GM19452 (cell line): Measurements from ENCODE around the gene GGT7.
A peak's percentile ranks its signal among the peaks of the same experiment; 100 is the strongest.
"Not testable (repeated sequence)": the region's sequence is repeated elsewhere in the genome, so short reads cannot be mapped to it uniquely, and the experiment has no call there.

ENCODE experiments used
- ATAC-seq: cut with Tn5 transposase; IDR thresholded peaks from one replicate; pipeline ENCODE4 v1.9.1; 2021; ENCODE audit not compliant: unreplicated experiment

GGT7 gene

DNA sequence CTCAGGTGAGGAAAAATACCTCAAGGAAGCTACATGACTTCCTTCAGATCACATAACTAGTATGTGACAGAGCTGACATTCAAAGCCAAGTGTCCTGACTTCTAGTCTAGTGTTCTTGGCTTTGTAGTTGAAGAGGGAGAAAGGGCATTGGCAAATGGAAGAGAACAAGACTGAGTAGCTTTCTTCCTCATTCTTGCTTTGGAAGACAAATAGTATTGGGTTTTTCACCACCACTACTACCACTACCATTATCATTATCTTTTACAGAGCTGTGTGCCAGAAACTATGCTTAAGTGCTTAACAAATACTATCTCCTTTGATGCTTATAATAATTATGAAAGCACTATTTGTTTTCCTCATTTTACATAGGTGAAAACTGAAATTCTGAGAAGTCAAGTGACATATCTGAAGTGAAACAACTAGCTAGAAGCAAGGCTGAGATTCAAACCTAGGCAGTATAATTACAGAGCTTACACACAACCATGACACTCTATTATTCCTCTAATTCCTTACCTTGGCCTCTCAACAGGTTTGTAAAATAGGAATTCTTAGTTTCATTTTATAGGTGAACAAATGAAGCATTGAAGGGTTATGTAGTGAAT, 10.5 kb upstream of the GGT7 start:
- ATAC-seq: no peak

DNA sequence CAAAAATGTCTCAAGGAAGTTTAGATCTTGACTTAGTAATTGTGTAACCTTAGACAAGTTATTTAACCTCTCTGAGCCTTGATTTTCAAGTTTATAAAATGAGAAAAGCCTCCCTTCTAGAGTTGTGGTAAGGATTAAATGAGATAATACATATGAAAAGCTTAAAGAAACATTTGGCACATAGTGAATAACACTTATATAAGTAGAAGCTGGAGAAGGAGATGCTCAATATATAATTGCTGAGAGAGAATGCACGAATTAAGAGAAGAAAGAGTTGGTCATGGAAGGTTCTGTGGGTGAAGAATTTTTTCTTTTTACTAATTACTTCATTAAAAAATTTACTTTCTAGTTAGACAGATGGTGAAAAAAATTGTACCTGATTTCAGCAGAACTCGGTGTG, 9.0 kb upstream of the GGT7 start:
- no peak for ATAC-seq

DNA sequence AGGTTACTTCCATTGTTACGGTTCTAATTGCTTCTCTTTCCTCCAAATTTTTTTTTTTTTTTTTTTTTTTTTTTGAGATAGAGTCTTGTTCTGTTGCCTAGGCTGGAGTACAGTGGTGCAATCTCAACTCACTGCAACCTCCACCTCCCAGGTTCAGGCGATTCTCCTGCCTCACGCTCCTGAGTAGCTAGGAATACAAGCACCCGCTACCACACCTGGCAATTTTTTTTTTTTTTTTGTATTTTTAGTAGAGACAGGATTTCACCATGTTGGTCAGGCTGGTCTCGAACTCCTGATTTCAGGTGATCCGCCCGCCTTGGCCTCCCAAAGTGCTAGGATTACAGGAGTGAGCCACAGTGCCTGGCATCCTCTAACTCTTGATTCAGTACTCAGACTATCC, 8.3 kb upstream of the GGT7 start:
- not testable (repeated sequence) for ATAC-seq

DNA sequence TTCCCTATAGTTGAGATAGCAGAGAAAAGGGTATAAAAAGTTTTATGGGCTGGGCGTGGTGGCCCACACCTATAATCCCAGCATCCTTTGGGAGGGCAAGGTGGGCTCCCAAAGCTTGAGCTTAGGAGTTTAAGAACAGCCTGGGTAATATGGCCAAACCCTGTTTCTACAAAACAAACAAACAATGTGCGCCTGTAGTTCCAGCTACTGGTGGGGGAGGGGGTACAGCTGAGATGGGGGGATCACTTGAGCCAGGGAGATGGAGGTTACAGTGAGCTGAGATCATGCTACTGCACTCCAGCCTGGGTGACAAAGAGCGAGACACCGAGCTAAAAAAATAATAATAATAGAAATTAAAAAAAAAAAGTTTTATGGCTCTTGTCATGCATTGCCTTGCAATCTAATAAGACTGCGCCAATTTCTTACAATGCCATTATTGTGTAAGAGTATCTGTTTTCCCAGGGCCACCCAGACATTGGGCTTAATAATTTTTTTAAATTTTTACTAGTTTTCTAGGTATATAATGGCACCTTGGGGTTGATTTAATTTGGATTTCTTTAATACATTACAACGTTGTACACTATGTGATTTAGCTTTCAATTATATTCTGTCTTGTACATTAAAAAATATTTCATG, 7.7 kb upstream of the GGT7 start:
- no peak for ATAC-seq

DNA sequence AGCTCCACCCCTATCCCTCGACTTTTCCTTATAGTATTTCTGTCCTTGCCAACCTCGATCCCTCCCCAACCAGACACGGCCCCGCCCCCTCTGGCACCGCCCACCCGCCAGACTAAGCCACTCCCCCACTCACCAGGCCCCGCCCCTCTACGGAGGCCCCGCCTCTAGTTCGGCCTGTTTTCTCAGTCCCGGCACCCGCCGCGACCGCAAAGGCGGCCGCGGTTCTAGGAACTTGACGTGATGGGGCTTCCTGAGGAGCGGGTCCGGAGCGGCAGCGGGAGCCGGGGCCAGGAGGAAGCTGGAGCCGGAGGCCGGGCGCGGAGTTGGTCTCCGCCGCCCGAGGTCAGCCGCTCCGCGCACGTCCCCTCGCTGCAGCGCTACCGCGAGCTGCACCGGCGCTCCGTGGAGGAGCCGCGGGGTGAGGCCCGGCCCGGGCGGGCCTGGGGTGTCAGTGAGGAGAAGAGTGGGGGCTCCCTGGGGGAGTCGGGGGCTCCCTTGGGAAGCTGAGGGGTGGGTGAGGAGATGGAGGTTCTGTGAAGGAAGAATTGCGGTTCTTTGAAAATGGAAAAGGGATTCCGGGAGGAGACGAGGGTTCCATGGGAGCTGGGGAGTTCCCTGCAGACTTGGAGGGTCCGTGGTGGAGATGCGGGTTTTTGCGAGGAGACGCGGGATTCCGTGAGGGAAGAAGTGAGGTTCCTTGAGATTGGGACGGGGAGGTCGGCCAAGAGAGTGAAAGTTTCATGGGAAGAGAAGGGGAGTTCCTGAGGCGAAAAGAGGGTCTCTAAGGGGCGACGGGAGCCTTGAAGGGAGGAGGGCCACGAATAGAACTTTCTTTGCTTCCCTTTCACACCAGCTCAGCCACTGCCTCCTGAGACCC, 4.0 kb upstream of the GGT7 start, which contains the start of gene ACSS2:
TSS of gene ACSS2 (plus strand) at position 207 of the 877 bp plus-strand sequence. CDS start at position 241, 34 bp downstream.
- ATAC-seq: peak; percentile 66

DNA sequence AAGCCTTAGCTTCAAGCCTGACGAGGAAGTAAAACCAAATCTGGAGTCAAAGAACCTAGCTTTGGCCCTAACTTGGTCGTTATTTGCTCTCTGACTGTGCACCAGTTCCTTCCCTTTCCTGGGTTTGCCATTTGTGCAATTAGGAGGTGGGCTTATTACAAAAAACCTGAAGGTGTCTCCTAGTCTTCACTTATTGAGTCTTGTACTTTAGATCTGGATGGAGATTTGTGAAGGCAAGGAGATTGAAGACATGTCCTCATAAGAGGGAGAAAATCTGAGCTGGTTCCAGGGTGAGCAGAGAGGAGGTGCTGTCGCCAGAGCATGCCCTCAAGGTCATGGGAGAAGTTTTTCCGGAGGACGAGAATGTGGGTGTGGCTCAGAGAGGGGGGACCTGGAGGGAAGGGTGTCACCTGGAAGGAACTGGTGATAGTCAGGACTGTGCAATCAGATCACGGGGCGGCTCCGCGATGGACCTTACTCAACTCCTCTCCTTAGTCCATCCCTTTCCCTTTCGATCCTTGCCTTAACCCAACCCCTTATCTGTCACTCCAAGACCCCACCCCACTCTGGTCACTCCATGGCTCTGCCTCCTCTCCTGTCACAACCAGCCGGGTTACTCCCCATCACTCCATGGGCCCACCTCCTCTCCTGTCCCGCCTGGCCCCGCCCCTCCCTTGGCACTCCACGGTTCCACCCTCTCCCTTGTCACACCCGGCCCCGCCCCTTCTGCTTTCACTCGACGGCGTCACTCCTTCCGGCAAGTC, 3.2 kb upstream of the GGT7 start:
- ATAC-seq: peak; percentile 58

DNA sequence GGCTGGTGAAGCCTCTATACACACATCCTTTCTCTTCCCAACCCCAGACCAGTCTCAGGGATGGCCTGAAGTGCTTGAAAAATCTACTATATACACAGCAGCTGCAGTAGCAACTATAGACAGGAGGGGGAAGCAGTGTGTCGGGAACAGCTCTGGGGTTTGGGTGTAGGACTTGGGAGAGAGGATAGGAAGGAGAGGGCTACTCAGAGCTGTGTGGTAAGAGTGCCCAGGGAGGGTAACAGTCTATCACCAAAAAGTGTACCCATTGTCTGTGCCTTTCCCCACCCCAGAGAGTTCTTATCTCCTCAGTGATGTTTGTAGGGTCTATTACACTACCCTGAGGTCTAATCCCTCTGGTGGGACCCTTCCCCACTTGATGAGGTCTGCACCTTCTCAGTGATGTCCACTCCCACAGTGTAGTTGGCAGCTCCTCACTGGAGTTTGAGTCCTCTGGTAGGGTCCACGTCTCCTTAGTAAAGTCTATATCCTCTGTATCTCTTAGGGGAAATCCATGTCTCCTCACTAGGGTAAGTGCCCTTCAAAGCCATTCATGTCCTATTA, 1.5 kb upstream of the GGT7 start:
- no peak for ATAC-seq

DNA sequence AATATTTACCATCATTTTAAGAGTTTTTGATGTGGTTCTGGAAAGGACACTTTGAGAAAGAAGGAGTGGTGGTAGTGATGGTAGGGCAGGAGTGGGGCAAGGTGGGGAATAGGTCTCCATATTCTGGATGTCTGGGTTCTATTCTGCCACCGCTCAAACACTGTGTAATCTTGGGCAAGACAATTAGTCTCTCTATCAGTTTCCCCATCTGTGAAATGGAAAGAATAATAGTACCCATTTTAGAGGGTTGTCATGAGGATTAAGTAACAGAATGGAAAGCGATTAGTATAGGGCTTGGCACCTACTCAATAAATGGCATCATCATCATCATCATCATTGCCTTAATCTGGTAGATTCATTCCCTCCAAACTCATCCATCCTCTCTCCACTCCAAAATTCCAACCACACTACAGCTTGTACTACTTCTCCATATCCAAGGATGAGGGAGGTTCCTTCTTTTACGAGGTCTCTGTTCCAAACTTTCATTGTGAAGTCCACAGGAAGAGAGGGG, 982 bp upstream of the GGT7 start:
- no peak for ATAC-seq

DNA sequence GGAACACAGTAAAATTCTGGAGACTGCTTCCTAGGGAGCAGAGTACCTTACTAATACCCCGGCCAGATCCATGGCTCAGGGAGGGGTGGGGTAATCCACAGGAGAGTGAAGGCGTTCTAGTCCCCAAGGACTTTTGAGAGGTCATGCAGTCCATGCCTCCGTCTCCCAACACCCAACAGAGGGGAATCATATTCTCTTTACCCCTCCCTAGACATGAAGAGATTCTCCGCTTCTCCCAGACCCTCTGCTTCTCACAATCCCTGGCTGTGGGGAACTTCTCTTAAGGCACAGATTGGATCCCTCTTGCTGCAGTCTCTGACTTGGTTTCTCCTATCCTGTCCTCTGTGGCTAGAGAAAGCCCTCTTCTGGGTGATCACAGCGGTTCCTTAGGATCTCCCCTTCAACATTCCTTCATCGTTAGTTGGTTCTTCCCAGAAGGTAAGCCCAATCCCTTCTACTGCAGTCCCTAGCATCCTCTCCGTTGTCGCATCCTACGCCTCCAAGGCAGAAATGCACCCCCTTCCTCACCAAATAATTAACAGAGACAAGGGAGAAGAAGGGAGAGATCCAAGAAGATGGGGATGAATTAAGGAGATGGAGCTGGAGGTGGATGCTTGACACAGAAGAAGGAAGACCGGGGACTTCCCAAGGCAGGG, 562 bp downstream of the GGT7 start:
- no peak for ATAC-seq

DNA sequence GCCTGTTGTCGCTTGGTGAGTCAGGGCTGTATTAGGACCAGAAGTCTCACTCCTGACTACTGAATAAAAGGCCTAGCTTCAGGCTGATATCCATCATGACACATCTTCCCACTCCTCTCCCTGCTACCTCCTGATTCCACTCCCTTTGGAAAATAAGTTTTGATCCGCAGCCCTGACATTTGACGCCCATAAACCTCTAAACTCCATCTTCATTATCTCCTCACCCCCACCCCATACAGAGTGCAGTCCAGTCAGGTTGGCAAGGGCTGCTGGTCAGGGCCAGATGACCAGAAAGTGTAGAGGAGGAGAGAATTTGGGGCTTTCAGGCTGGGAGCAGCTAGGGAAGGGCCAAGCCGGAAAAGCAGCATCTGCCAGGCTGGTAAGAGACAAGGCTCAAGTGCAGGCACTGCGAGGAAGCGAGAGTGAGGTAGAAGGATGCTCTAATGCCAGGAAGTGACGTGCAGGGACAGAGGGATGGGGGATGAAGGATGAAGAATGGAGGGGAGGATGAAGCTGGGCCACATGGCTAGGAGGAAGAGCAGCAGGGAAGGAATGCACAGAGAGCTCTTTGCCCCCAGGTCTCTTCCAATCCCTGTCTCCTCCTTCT, 1.2 kb downstream of the GGT7 start:
- no peak for ATAC-seq

DNA sequence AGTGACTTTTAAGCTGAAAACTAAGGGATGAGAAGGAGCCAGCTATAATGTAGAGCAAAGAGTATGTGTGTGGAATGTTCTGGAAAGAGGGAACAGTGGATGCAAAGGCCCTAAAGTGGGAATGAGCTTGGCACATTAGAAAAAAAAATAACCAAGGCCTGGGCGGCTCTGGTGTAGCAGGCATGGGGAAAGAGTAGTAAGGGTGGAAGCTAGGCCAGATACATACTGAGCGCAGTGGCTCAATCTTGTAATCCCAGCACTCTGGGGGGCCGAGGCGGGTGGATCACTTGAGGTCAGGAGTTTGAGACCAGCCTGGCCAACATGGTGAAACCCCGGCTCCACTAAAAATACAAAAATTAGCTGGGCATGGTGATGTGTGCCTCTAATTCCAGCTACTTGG, 8.4 kb downstream of the GGT7 start:
- no peak for ATAC-seq

DNA sequence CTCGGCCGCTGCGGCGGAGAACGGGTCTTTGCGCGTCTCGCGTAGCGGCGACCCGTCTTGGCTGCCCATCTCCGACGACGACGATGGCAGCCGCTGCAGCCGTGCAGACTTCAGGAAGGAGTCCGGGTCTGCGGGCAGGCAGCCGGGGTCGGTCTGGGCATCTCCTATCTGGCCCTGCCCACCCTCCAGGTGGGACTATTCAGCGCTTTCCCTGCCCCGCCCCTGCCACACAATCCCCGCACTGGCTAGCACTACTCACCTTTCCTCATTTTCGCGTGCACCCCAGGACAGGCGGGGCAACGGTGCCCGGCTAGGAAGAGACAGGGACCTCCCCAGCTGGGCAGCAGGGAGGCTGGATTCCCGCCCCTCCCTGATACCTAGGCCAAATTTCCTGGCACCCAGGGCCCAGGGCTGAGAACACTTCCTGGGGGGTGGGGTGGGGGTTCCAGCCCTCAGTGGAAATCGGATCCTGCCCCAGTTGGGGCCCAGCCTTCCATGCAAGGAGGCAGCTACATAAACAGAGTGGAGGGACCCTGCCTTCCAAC, 9.2 kb downstream of the GGT7 start:
- ATAC-seq: no peak

DNA sequence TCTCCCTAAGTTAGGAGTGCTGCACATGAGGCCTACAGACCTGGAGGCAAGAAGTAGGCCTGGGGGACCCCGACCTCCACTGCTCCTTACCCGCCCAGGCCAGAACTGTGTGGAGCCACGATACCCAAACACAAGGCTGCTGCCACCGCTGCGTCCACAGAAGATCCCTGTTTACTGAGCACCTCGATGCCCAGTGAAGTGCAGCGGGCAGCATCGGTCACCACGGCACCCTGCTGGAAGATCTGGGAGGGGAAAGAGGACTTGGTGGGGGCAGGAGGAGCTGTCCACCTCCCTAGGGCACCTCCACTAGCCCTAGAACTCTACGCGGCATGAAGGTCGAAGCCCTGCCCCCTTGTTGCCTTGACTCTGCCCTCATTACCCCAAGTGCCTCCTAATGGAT, 9.9 kb downstream of the GGT7 start:
- ATAC-seq: no peak

DNA sequence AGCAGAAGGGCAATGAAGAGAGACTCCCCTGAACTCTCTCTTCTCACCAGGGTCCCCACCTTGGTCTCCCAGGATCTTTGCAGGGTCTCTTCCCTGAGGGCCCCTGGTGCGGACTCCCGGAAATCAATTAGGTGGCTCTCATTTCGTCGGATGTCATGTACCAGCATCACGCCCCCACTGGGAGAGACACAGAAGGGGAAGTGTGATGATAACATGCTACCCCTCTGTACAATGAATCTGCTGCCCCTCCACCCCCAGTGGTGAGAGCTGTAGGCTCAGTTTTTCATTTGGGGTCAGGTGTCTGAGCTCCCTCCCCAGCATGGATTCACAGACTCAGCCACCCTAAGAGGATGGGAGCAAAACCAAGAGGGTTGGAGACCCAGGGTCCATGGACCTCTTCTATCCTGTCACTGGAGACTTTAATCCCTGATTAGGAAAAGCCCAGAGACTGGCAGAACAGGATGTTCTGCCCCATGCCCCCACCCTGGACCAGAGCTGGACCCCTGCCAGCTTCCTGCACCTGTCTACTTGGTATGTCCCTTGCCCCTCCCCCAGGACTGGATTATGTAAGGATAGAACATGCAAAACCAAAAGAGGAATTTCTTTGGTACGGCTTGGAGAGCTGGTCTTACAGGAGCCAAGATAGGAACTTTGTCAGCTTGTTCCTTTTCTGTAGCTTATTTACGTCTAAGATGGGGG, 11.1 kb downstream of the GGT7 start:
- ATAC-seq: no peak

DNA sequence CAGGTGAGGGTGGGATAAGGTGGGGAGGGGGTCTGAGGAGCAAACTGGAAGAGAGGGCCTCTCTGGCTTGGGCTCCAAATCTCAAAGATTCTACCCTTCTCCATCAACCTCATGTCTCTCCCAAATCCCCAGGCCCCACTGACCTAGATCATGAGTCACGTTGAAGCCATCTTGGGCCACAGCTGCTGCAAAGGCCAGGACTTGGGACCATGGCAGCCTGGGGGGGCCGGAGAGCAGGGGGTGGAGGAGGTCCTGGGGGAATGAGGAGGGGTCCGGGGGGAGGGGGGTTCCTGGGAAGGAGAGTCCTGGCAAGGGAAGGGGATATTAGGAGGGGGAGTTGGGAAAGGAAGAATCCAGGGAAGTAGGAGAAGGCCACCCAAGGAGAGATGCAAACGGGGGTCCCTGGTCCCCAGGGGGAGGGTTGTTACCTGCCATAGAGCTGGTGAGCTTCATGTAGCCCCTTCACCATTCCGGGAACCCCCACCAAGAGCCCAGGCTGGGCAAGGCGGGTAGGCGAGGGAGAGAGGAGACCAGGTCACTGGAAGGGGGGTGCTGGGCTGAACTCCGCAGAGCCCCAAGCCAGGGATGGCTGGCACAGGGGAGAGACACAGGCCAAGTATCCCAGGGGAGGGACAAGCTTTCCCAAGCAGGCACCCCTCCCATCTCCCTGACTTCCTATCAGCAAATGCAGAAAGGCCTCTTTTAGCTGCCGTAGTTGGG, 12.7 kb downstream of the GGT7 start:
- ATAC-seq: no peak

DNA sequence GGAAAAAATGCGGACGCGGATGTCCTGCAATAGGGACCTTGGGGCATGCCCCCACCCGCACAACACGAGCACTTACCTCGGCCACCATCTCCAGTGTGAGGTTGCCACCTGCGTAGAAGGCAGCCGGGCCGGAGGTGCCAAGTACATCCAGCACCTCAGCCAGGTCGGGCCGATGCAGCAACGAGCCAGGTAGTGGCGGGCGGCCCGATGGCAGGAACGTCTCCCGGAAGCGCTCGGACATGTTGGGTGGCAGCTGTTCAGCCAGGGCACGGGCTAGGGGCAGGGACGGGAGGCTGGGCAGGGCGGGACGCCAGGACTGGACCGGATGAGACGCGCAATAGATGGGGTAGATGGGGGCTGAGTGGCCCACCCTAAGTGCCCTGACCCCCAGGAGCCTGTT, 13.3 kb downstream of the GGT7 start:
- no peak for ATAC-seq

DNA sequence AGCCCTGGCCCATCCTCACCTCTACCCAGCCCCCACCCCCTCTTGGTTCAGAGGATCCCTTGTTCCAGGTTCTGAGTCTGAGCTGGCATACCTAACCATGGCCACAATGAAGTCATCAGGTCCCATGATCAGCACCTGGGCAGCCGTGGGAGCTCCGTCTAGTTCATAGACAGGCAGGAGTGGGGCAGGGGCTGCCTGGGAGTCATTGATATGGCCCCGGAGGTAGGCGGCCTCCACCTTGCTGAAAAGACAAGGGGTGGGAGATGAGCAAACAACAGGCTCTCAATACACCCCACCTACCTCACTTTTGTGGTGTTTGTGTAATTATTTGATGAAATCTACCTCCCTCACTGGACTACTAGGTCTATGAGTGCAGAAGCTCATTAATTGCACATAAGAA, 20.4 kb downstream of the GGT7 start:
- no peak for ATAC-seq

DNA sequence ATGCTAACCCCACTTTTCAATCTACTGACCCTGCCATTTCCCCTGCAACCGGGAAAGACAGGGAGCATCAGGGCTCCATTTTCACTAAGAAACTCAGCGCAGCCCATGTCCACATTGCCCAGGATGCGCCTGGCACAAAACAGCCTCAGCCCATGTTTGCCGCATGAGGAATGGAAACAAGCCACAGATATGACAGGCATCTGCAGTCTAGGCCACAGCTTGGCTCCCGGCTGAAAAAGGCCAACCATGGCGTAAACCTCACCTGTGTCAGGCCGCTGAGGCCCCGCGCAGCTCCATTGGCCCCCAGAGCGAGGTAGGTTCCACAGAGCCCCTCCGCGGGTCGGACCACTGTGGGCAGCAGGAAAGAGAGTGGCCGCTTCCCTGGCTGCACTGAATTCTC, 21.7 kb downstream of the GGT7 start:
- no peak for ATAC-seq
